GM18517 (cell line): ENCODE measurements around the gene ST6GALNAC6.
"Not testable (repeated sequence)": the region's sequence is repeated elsewhere in the genome, so short reads cannot be mapped to it uniquely, and the experiment has no call there.

Source experiments
- ATAC-seq: cut with Tn5 transposase; IDR thresholded peaks from one replicate; pipeline ENCODE4 v1.9.1; 2021; ENCODE audit warnings: mild to moderate bottlenecking, moderate library complexity; ENCODE audit not compliant: unreplicated experiment

The ST6GALNAC6 gene

GRCh38 chr9:127858041-127858512 is 41.3 kb downstream of the ST6GALNAC6 start:
- no peak for ATAC-seq

- ATAC-seq, result no peak
Observed at GRCh38 chr9:127857278-127857677, 42.1 kb downstream of the ST6GALNAC6 start.

GRCh38 chr9:127856729-127857116 is 42.7 kb downstream of the ST6GALNAC6 start:
- ATAC-seq, result no peak

GRCh38 chr9:127856094-127856728 is 43.2 kb downstream of the ST6GALNAC6 start:
- no peak for ATAC-seq

- ATAC-seq, result no peak
Observed at GRCh38 chr9:127855522-127855921, 43.9 kb downstream of the ST6GALNAC6 start.

GRCh38 chr9:127854960-127855359 is 44.4 kb downstream of the ST6GALNAC6 start:
- no peak for ATAC-seq

- no peak for ATAC-seq
Observed at GRCh38 chr9:127854184-127854806, 45.1 kb downstream of the ST6GALNAC6 start, which contains the start of gene ENG. Gene ENG (minus strand): TSS chr9:127854658. CDS start chr9:127854355, 303 bp downstream.

GRCh38 chr9:127853312-127854183 is 45.9 kb downstream of the ST6GALNAC6 start:
- ATAC-seq, result no peak

GRCh38 chr9:127852829-127853228 is 46.6 kb downstream of the ST6GALNAC6 start:
- ATAC-seq, result no peak

GRCh38 chr9:127850286-127850830 is 49.0 kb downstream of the ST6GALNAC6 start:
- ATAC-seq, result no peak

- ATAC-seq, result no peak
Observed at GRCh38 chr9:127848756-127849504, 50.5 kb downstream of the ST6GALNAC6 start.

- ATAC-seq, result no peak
Observed at GRCh38 chr9:127847833-127848755, 51.3 kb downstream of the ST6GALNAC6 start.

- ATAC-seq, result no peak
Observed at GRCh38 chr9:127847178-127847510, 52.3 kb downstream of the ST6GALNAC6 start.

GRCh38 chr9:127846443-127847177 is 52.8 kb downstream of the ST6GALNAC6 start:
- no peak for ATAC-seq

GRCh38 chr9:127845619-127846018 is 53.8 kb downstream of the ST6GALNAC6 start:
- not testable (repeated sequence) for ATAC-seq

GRCh38 chr9:127844821-127845359 is 54.5 kb downstream of the ST6GALNAC6 start:
- ATAC-seq, result no peak

GRCh38 chr9:127841087-127841835 is 58.1 kb downstream of the ST6GALNAC6 start:
- no peak for ATAC-seq
